SK-N-SH (cell line): Measurements from ENCODE around the gene DCD. TPM values are rescaled to one million over a fixed set of nuclear protein-coding genes. Genes with fewer than 3 reads are reported as not detected.

Experiments used
- CTCF ChIA-PET: fragments of 300-600, 350-600 bp; formaldehyde crosslinking; extraction: SDS; loops from one replicate; lab custom pipeline; 2021; lab: Yijun Ruan, JAX
- POLR2A ChIA-PET: fragments of 350-600 bp; sonication (Branson Sonifier 250); formaldehyde crosslinking; extraction: SDS; loops from one replicate; lab custom pipeline; 2020; ENCODE audit warnings: antibody characterized with exemption, inconsistent platforms; lab: Yijun Ruan, JAX
- DNase-seq: peaks from one replicate; pipeline ENCODE4 v3.0.0; 2012
- H2AFZ ChIP-seq: fragments of 200-600 bp; sonication (generic); 2 replicates; pipeline ENCODE4 v1.8.1; 2016; ENCODE audit warnings: antibody characterized with exemption, mild to moderate bottlenecking, low read depth
- H3F3A ChIP-seq: fragments of 200-600 bp; sonication (generic); replicated peaks from 2 replicates; pipeline ENCODE3; 2016; ENCODE audit warnings: antibody characterized with exemption, mild to moderate bottlenecking; ENCODE audit not compliant: insufficient read depth
- H3K27ac ChIP-seq, 2 experiments: fragments of 200-500 bp in 1 of 2; fragments of 200-600 bp in 1 of 2; sonication (Bioruptor generic) in 1 of 2; sonication (generic), shearing (Covaris generic) in 1 of 2; 2 replicates each; pipeline versions ENCODE4 v1.5.1 to v1.6.1; 2014 to 2016; ENCODE audit warnings: low read depth in 2 of 2, inconsistent platforms in 1 of 2, low read length in 1 of 2, mild to moderate bottlenecking in 1 of 2, mixed read lengths in 1 of 2
- H3K27me3 ChIP-seq: fragments of 200-600 bp; sonication (generic), shearing (Covaris generic); 2 replicates; pipeline ENCODE4 v1.6.1; 2016; ENCODE audit warnings: mixed run types; ENCODE audit not compliant: insufficient read depth
- H3K36me3 ChIP-seq, 2 experiments: fragments of 200-500 bp in 1 of 2; fragments of 200-600 bp in 1 of 2; sonication (Bioruptor generic) in 1 of 2; sonication (generic) in 1 of 2; replicated peaks in 1 of 2; 2 replicates each; pipeline versions ENCODE3 to v1.5.1; 2014 to 2016; ENCODE audit warnings: low read length in 1 of 2, mild to moderate bottlenecking in 1 of 2; ENCODE audit not compliant: insufficient read depth in 2 of 2, control insufficient read depth in 1 of 2
- H3K4me1 ChIP-seq, 2 experiments: fragments of 200-500 bp in 1 of 2; fragments of 200-600 bp in 1 of 2; sonication (Bioruptor generic) in 1 of 2; sonication (generic), shearing (Covaris generic) in 1 of 2; 2 replicates each; pipeline versions ENCODE4 v1.5.1 to v1.6.1; 2014 to 2016; ENCODE audit warnings: low read depth in 1 of 2, low read length in 1 of 2, mixed run types in 1 of 2; ENCODE audit not compliant: insufficient read depth in 2 of 2, control insufficient read depth in 1 of 2
- H3K4me2 ChIP-seq: fragments of 200-600 bp; sonication (generic), shearing (Covaris generic); 2 replicates; pipeline ENCODE4 v1.6.1; 2017; ENCODE audit warnings: mixed run types
- H3K4me3 ChIP-seq, 2 experiments: fragments of 200-500 bp in 1 of 2; fragments of 200-600 bp in 1 of 2; sonication (Bioruptor generic) in 1 of 2; sonication (generic), shearing (Covaris generic) in 1 of 2; 2 replicates each; pipeline versions ENCODE4 v1.5.1 to v1.8.1; 2014 to 2016; ENCODE audit warnings: low read depth in 2 of 2, inconsistent platforms in 1 of 2, low read length in 1 of 2, mild to moderate bottlenecking in 1 of 2, mixed read lengths in 1 of 2, moderate library complexity in 1 of 2
- H3K79me2 ChIP-seq: fragments of 200-600 bp; sonication (generic); 2 replicates; pipeline ENCODE4 v1.8.1; 2017; ENCODE audit warnings: mild to moderate bottlenecking; ENCODE audit not compliant: insufficient read depth
- H3K9ac ChIP-seq: fragments of 200-600 bp; sonication (generic); 2 replicates; pipeline ENCODE4 v1.6.1; 2017; ENCODE audit warnings: mixed run types
- H3K9me2 ChIP-seq: fragments of 200-600 bp; sonication (generic); 2 replicates; pipeline ENCODE4 v1.6.1; 2017; ENCODE audit warnings: mixed run types
- H3K9me3 ChIP-seq: fragments of 200-600 bp; sonication (generic); 2 replicates; pipeline ENCODE4 v1.6.1; 2017; ENCODE audit warnings: mixed run types, mild to moderate bottlenecking, moderate library complexity
- H4K20me1 ChIP-seq: fragments of 200-600 bp; sonication (generic); 2 replicates; pipeline ENCODE4 v1.6.1; 2017; ENCODE audit warnings: mild to moderate bottlenecking, mixed run types; ENCODE audit not compliant: insufficient read depth
- EZH2phosphoT487 ChIP-seq: fragments of 200-600 bp; sonication (generic); IDR thresholded peaks from 2 replicates; pipeline ENCODE4 v1.6.1; 2017; ENCODE audit warnings: low read depth, mixed run types, mild to moderate bottlenecking, antibody characterized with exemption, moderate library complexity, borderline replicate concordance
- FOXJ3 ChIP-seq: sonication (generic); formaldehyde crosslinking; IDR thresholded peaks from 2 replicates; pipeline ENCODE4 v1.5.1; 2020; ENCODE audit warnings: mild to moderate bottlenecking, missing genetic modification reagents
- IRF3 ChIP-seq: fragments of 150-350 bp; IDR thresholded peaks from 2 replicates; pipeline ENCODE4 v1.6.1; 2016; ENCODE audit warnings: mild to moderate bottlenecking, low read depth, low read length
- NFIC ChIP-seq: IDR thresholded peaks from 2 replicates; pipeline ENCODE4 v1.4.0; 2012; ENCODE audit warnings: borderline replicate concordance
- NRF1 ChIP-seq: IDR thresholded peaks from 2 replicates; pipeline ENCODE4 v1.6.1; 2012; ENCODE audit warnings: low read depth, mild to moderate bottlenecking, low read length
- RCOR1 ChIP-seq: fragments of 150-350 bp; IDR thresholded peaks from 2 replicates; pipeline ENCODE4 v1.6.1; 2017; ENCODE audit warnings: antibody characterized with exemption, low read length
- RXRA ChIP-seq: IDR thresholded peaks from 2 replicates; pipeline ENCODE4 v1.4.0; 2012; ENCODE audit warnings: low read depth, mild to moderate bottlenecking, borderline replicate concordance
- SMC3 ChIP-seq: IDR thresholded peaks from 2 replicates; pipeline ENCODE4 v1.6.1; 2012; ENCODE audit warnings: low read depth, low read length, improper control_type of control experiment
- TCF12 ChIP-seq: IDR thresholded peaks from 2 replicates; pipeline ENCODE4 v1.4.0; 2012
- TEAD4 ChIP-seq: IDR thresholded peaks from 2 replicates; pipeline ENCODE4 v1.4.0; 2012; ENCODE audit warnings: mild to moderate bottlenecking, borderline replicate concordance; ENCODE audit not compliant: insufficient read depth
- USF2 ChIP-seq: fragments of 150-350 bp; IDR thresholded peaks from 2 replicates; pipeline ENCODE4 v1.6.1; 2017; ENCODE audit warnings: antibody characterized with exemption, low read length, low read depth, borderline replicate concordance
- WGBS: methylation state at CpG from one replicate; pipeline ENCODE4 v1.1.6; 2017; ENCODE audit warnings: low lambda C conversion rate; 5-methylcytosine and 5-hydroxymethylcytosine counted together
- polyA plus RNA-seq, 3 experiments: library from polyadenylated mRNA; depleted of rRNA; stranded (reverse); fragments of >200 nt; gene quantifications; 2 replicates each; pipeline ENCODE4 v1.2.3, GENCODE V29; 2012

The DCD gene
- polyA plus RNA-seq, 1 of the 3 experiments (the other 2 are of a cell fraction) = not detected

- TF ChIP-seq NFIC = no peak
- TF ChIP-seq SMC3 = no peak
- TF ChIP-seq NRF1 = no peak
- TF ChIP-seq RXRA = no peak
- no peak for TF ChIP-seq TCF12
- no peak for TF ChIP-seq USF2
- TF ChIP-seq TEAD4 = no peak
- TF ChIP-seq, all 33 proteins: peak for 0
- Histone ChIP-seq H3K36me3 (no peaks in the 10 kb centered on the region), H3K27ac (no peak overlapping the region), H3K9ac (no peak overlapping the region), H3F3A (no peaks in the 10 kb centered on the region), H2AFZ (no peak overlapping the region), H4K20me1 (no peaks in the 10 kb centered on the region), H3K4me1 (no peaks in the 10 kb centered on the region), H3K9me2 (no peaks in the 10 kb centered on the region), H3K9me3 (no peaks in the 10 kb centered on the region), H3K4me2 (no peak overlapping the region), H3K27me3 (peaks cover 2% of the 10 kb centered on the region; the same call in 1 of the 2 replicates), H3K79me2 (no peaks in the 10 kb centered on the region), H3K4me3 (no peak overlapping the region)
- no peak for DNase-seq
- WGBS = 8% methylated on average over 5 of the region's 5 CpGs
- CTCF ChIA-PET = interaction anchor here (1.2 kb wide), 1 partner anchor 71 kb away, joined by 3 read pairs; no protein-coding TSS in a partner anchor
- POLR2A ChIA-PET = no interaction called here
Measured at GRCh38 chr12:54650889-54651288, 2.7 kb upstream of the DCD start.

DNA sequence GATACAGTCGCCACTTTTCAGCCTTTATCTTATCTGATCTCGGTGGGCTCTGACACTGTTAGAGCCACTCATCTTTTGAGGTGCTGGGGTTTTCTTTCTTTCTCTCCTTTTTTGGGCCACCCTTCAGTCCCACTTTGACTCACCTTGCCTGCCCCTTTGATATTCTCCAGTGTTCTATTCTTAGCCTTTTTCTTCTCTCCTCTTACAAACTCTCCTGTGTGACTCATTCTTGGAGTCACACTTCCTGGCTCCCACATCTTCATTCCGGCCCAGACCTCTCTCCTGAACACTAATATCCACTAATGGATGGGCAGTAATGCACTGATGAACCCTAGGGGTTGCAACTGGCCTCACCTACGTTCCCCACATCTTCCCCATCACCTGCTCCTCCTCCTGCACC is 2.2 kb upstream of the DCD start:
- CTCF ChIA-PET = no interaction called here
- no peaks in the 10 kb centered on the region for H3F3A ChIP-seq

More for the DNA sequence above, 2.2 kb upstream of the DCD start:
- no peaks in the 10 kb centered on the region for H4K20me1 ChIP-seq
- no peak overlapping the region for H2AFZ ChIP-seq
- H3K4me1 ChIP-seq = no peaks in the 10 kb centered on the region
- H3K27ac ChIP-seq = no peak overlapping the region
- H3K9me2 ChIP-seq = no peaks in the 10 kb centered on the region
- POLR2A ChIA-PET = no interaction called here
- no peaks in the 10 kb centered on the region for H3K9me3 ChIP-seq
- 3% methylated on average over 4 of the region's 4 CpGs for WGBS
- no peak overlapping the region for H3K4me2 ChIP-seq
- no peak overlapping the region for H3K4me3 ChIP-seq
- no peaks in the 10 kb centered on the region for H3K36me3 ChIP-seq
- peaks cover 7% of the 10 kb centered on the region; the same call in 1 of the 2 replicates for H3K27me3 ChIP-seq
- DNase-seq = no peak
- TF ChIP-seq RXRA (no peak), EZH2phosphoT487 (no peak), NRF1 (no peak), IRF3 (no peak), FOXJ3 (no peak), RCOR1 (no peak)
- H3K9ac ChIP-seq = no peak overlapping the region
- H3K79me2 ChIP-seq = no peaks in the 10 kb centered on the region
